H1 (cell line): Measurements from ENCODE around the gene DSTN. TPM values are rescaled to one million over a fixed set of nuclear protein-coding genes. Genes with fewer than 3 reads are reported as not detected.

Source experiments
- CTCF ChIA-PET: fragments of 300-600 bp; sonication (Branson Sonifier 250); formaldehyde crosslinking; loops from one replicate; lab custom pipeline; 2021; ENCODE audit not compliant: partially characterized antibody; lab: Charles Lee
- POLR2A ChIA-PET: fragments of 300-600 bp; sonication (Branson Sonifier 250); formaldehyde crosslinking; loops from one replicate; lab custom pipeline; 2021; ENCODE audit warnings: inconsistent platforms; ENCODE audit not compliant: partially characterized antibody; lab: Charles Lee
- DNase-seq, 2 experiments: peaks; one replicate each; pipeline versions ENCODE4 v3.0.0 to v3.0.0-alpha.2; 2010 to 2022; ENCODE audit warnings: low spot score in 2 of 2, low read depth in 1 of 2, mixed read lengths in 1 of 2
- FAIRE-seq: peaks from 2 replicates; lab custom pipeline; 2011; peaks lifted over from hg19 to GRCh38; lab: Jason Lieb, UNC
- H2AFZ ChIP-seq: 2 replicates; pipeline ENCODE4 v1.8.1; 2012; ENCODE audit warnings: low read length, inconsistent platforms
- H2AK5ac ChIP-seq: 2 replicates; pipeline ENCODE4 v1.6.1; 2013; ENCODE audit warnings: low read depth, low read length
- H2BK120ac ChIP-seq: replicated peaks from 2 replicates; pipeline ENCODE3; 2013; ENCODE audit warnings: low read depth, low read length, inconsistent platforms
- H2BK12ac ChIP-seq: 2 replicates; pipeline ENCODE4 v1.6.1; 2013; ENCODE audit warnings: low read depth, low read length
- H2BK15ac ChIP-seq: 2 replicates; pipeline ENCODE4 v1.6.1; 2013; ENCODE audit warnings: low read length
- H2BK20ac ChIP-seq: 2 replicates; pipeline ENCODE4 v1.6.1; 2013; ENCODE audit warnings: low read length
- H2BK5ac ChIP-seq: 2 replicates; pipeline ENCODE4 v1.6.1; 2013; ENCODE audit warnings: low read depth, low read length
- H3K14ac ChIP-seq: 2 replicates; pipeline ENCODE4 v1.6.1; 2013; ENCODE audit warnings: inconsistent platforms; ENCODE audit not compliant: insufficient read length
- H3K18ac ChIP-seq: 2 replicates; pipeline ENCODE4 v1.6.1; 2013; ENCODE audit warnings: low read length; ENCODE audit errors: extremely low read depth
- H3K23ac ChIP-seq: 2 replicates; pipeline ENCODE4 v1.6.1; 2013; ENCODE audit warnings: inconsistent platforms; ENCODE audit not compliant: insufficient read length
- H3K23me2 ChIP-seq: 2 replicates; pipeline ENCODE4 v1.6.1; 2013; ENCODE audit warnings: low read depth, low read length
- H3K27ac ChIP-seq: 2 replicates; pipeline ENCODE4 v1.6.1; 2011; ENCODE audit warnings: low read depth, low read length, inconsistent platforms
- H3K27me3 ChIP-seq, 4 experiments: replicated peaks in 1 of 4; 1 replicate in 1 of 4; 2 replicates in 3 of 4; pipeline versions ENCODE4 v1.6.1 to v1.8.1; 2011 to 2013; ENCODE audit warnings: low read length in 3 of 4, mild to moderate bottlenecking in 3 of 4, inconsistent platforms in 2 of 4, mixed read lengths in 2 of 4, moderate library complexity in 1 of 4; ENCODE audit not compliant: control insufficient read depth in 3 of 4, insufficient read depth in 3 of 4; ENCODE audit errors: extremely low read depth in 1 of 4
- H3K36me3 ChIP-seq, 4 experiments: 2 replicates each; pipeline versions ENCODE4 v1.6.1 to v1.8.1; 2011 to 2013; ENCODE audit warnings: mild to moderate bottlenecking in 4 of 4, low read length in 3 of 4, moderate library complexity in 2 of 4, control low read depth in 1 of 4, inconsistent platforms in 1 of 4; ENCODE audit not compliant: insufficient read depth in 4 of 4, control insufficient read depth in 2 of 4
- H3K4ac ChIP-seq: replicated peaks from 2 replicates; pipeline ENCODE3; 2013; ENCODE audit warnings: low read length, low read depth, mixed read lengths, inconsistent platforms; ENCODE audit not compliant: insufficient read length
- H3K4me1 ChIP-seq, 4 experiments: replicated peaks in 1 of 4; 1 replicate in 1 of 4; 2 replicates in 3 of 4; pipeline versions ENCODE4 v1.6.1 to v1.8.1; 2011 to 2013; ENCODE audit warnings: low read length in 3 of 4, inconsistent platforms in 2 of 4, mixed read lengths in 1 of 4; ENCODE audit not compliant: insufficient read depth in 4 of 4, control insufficient read depth in 3 of 4
- H3K4me2 ChIP-seq, 2 experiments: 2 replicates each; pipeline versions ENCODE4 v1.6.1 to v1.8.1; 2011 to 2013; ENCODE audit warnings: low read depth in 2 of 2, low read length in 2 of 2, control low read depth in 1 of 2, inconsistent platforms in 1 of 2, mild to moderate bottlenecking in 1 of 2; ENCODE audit not compliant: insufficient read depth in 1 of 2
- H3K4me3 ChIP-seq, 4 experiments: fragments of 200-600, 300-600 bp in 1 of 4; sonication (generic), shearing (Covaris generic), sonication (Bioruptor Twin) in 1 of 4; 2 replicates each; pipeline versions ENCODE4 v1.5.1 to v1.8.1; 2011 to 2016; ENCODE audit warnings: low read length in 4 of 4, low read depth in 3 of 4, control low read depth in 2 of 4, inconsistent platforms in 2 of 4, mild to moderate bottlenecking in 2 of 4, mixed read lengths in 1 of 4, moderate library complexity in 1 of 4; ENCODE audit not compliant: insufficient read depth in 2 of 4; ENCODE audit errors: extremely low read depth in 1 of 4
- H3K56ac ChIP-seq: replicated peaks from 2 replicates; pipeline ENCODE3; 2013; ENCODE audit warnings: low read depth, mild to moderate bottlenecking, mixed read lengths, low read length, inconsistent platforms; ENCODE audit not compliant: insufficient read length
- H3K79me1 ChIP-seq: 2 replicates; pipeline ENCODE4 v1.6.1; 2013; ENCODE audit warnings: low read depth, low read length, control low read depth
- H3K79me2 ChIP-seq, 2 experiments: 2 replicates each; pipeline versions ENCODE4 v1.6.1 to v1.8.1; 2012 to 2013; ENCODE audit warnings: low read length in 2 of 2, mild to moderate bottlenecking in 2 of 2, inconsistent platforms in 1 of 2; ENCODE audit not compliant: insufficient read depth in 2 of 2, control insufficient read depth in 1 of 2
- H3K9ac ChIP-seq, 4 experiments: replicated peaks in 1 of 4; 1 replicate in 1 of 4; 2 replicates in 3 of 4; pipeline versions ENCODE4 v1.6.1 to v1.8.1; 2011 to 2013; ENCODE audit warnings: low read depth in 3 of 4, low read length in 3 of 4, control low read depth in 2 of 4, mild to moderate bottlenecking in 2 of 4, moderate library complexity in 2 of 4, inconsistent platforms in 1 of 4; ENCODE audit errors: extremely low read depth in 1 of 4
- H3K9me3 ChIP-seq, 2 experiments: 2 replicates each; pipeline versions ENCODE4 v1.6.1 to v1.8.1; 2012 to 2013; ENCODE audit warnings: mild to moderate bottlenecking in 2 of 2, moderate library complexity in 2 of 2, control low read depth in 1 of 2, inconsistent platforms in 1 of 2, low read depth in 1 of 2, low read length in 1 of 2, mixed read lengths in 1 of 2; ENCODE audit not compliant: insufficient read depth in 2 of 2
- H4K20me1 ChIP-seq, 2 experiments: replicated peaks in 1 of 2; 2 replicates each; pipeline versions ENCODE3 to v1.8.1; 2011 to 2013; ENCODE audit warnings: inconsistent platforms in 2 of 2, low read length in 2 of 2, mild to moderate bottlenecking in 1 of 2; ENCODE audit not compliant: insufficient read depth in 2 of 2, control insufficient read depth in 1 of 2
- H4K5ac ChIP-seq: 2 replicates; pipeline ENCODE4 v1.6.1; 2013; ENCODE audit warnings: low read length, low read depth, mixed read lengths, inconsistent platforms; ENCODE audit not compliant: insufficient read length
- H4K8ac ChIP-seq: 2 replicates; pipeline ENCODE4 v1.8.0; 2013; ENCODE audit warnings: mild to moderate bottlenecking, moderate library complexity, low read length, inconsistent platforms; ENCODE audit not compliant: insufficient read depth; ENCODE audit errors: extremely low read depth
- H4K91ac ChIP-seq: replicated peaks from 2 replicates; pipeline ENCODE3; 2013; ENCODE audit warnings: low read length, mixed read lengths, inconsistent platforms; ENCODE audit not compliant: insufficient read length
- BCL11A ChIP-seq, 2 experiments: IDR thresholded peaks; one replicate each; pipeline ENCODE4 v1.6.1; 2011; ENCODE audit warnings: low read depth in 2 of 2, low read length in 2 of 2, mild to moderate bottlenecking in 2 of 2
- CHD2 ChIP-seq: IDR thresholded peaks from 2 replicates; pipeline ENCODE4 v1.6.1; 2012; ENCODE audit warnings: low read length, improper control_type of control experiment
- EP300 ChIP-seq, 2 experiments: IDR thresholded peaks; 1 replicate in 1 of 2; 2 replicates in 1 of 2; pipeline ENCODE4 v1.6.1; 2011 to 2012; ENCODE audit warnings: low read depth in 2 of 2, low read length in 2 of 2, mild to moderate bottlenecking in 2 of 2, borderline replicate concordance in 1 of 2, inconsistent platforms in 1 of 2, moderate library complexity in 1 of 2
- HDAC6 ChIP-seq: IDR thresholded peaks from one replicate; pipeline ENCODE4 v1.7.1; 2012; ENCODE audit warnings: low read depth, mild to moderate bottlenecking, inconsistent platforms, low read length, moderate library complexity
- JUND ChIP-seq: IDR thresholded peaks from 2 replicates; pipeline ENCODE4 v1.6.1; 2011; ENCODE audit warnings: mild to moderate bottlenecking, improper control_type of control experiment, low read length
- MAFK ChIP-seq: IDR thresholded peaks from 2 replicates; pipeline ENCODE4 v1.6.1; 2012; ENCODE audit warnings: low read depth, mild to moderate bottlenecking, improper control_type of control experiment, low read length
- NRF1 ChIP-seq: IDR thresholded peaks from 2 replicates; pipeline ENCODE4 v1.6.1; 2011; ENCODE audit warnings: mild to moderate bottlenecking, low read depth, low read length, improper control_type of control experiment
- POLR2AphosphoS5 ChIP-seq: IDR thresholded peaks from 2 replicates; pipeline ENCODE4 v1.6.1; 2011; ENCODE audit warnings: low read depth, low read length
- SAP30 ChIP-seq: fragments of 300-600 bp; sonication (generic); IDR thresholded peaks from 2 replicates; pipeline ENCODE4 v1.7.1; 2012; ENCODE audit warnings: low read length, moderate library complexity, mild to moderate bottlenecking, inconsistent platforms; ENCODE audit not compliant: insufficient read depth, insufficient replicate concordance
- SUZ12 ChIP-seq: fragments of 200-600 bp; sonication (generic); IDR thresholded peaks from 2 replicates; pipeline ENCODE4 v1.6.1; 2012; ENCODE audit warnings: mild to moderate bottlenecking, inconsistent platforms, low read length, moderate library complexity, mixed read lengths
- TAF1 ChIP-seq: IDR thresholded peaks from 2 replicates; pipeline ENCODE4 v1.6.1; 2011; ENCODE audit warnings: mild to moderate bottlenecking, low read depth, low read length
- TBP ChIP-seq: IDR thresholded peaks from 2 replicates; pipeline ENCODE4 v1.6.1; 2011; ENCODE audit warnings: low read depth, low read length, improper control_type of control experiment
- WGBS, 2 experiments: shearing (Covaris generic) in 1 of 2; methylation state at CpG; one replicate each; pipeline versions ENCODE4 v1.1.6 to v1.1.7; 2013 to 2015; ENCODE audit warnings: low lambda C conversion rate in 2 of 2, mixed read lengths in 2 of 2, inconsistent platforms in 1 of 2, low coverage in 1 of 2, missing lambda C conversion rate in 1 of 2; ENCODE audit not compliant: insufficient replicate concordance in 2 of 2, insufficient coverage in 1 of 2, insufficient read length in 1 of 2; ENCODE audit errors: extremely low coverage in 1 of 2, missing lambda C conversion rate in 1 of 2; 5-methylcytosine and 5-hydroxymethylcytosine counted together
- polyA plus RNA-seq, 7 experiments: library from polyadenylated mRNA; depleted of rRNA in 3 of 7; stranded (reverse) in 5 of 7; unstranded in 2 of 7; fragments of >200 nt in 5 of 7; fragments of 200-250 nt in 2 of 7; gene quantifications; 1 replicate in 5 of 7; 2 replicates in 1 of 7; 4 replicates in 1 of 7; pipeline versions ENCODE4 v1.2.1 to v1.2.3, GENCODE V29; 2011 to 2013; ENCODE audit warnings: missing spikeins in 2 of 7, mixed read lengths in 2 of 7
- total RNA-seq: library from RNA; stranded (reverse); fragmentation: NEBNext Ultra II Directional; extraction: Animal tissue kit (Norgen Biotek cat#: 25700); gene quantifications from 2 replicates; pipeline ENCODE4 v1.2.1, GENCODE V29; 2021
- TF ChIP-seq, protein P1 (sequence below): IDR thresholded peaks from 2 replicates; pipeline ENCODE4 v1.6.1; 2012; ENCODE audit warnings: low read length, inconsistent platforms

The DSTN gene
- total and polyA plus RNA-seq, 2 of the 8 experiments (the other 6 are each of a cell fraction or from before 2014, with no cell fraction given): 43.3 to 208 TPM

DNA sequence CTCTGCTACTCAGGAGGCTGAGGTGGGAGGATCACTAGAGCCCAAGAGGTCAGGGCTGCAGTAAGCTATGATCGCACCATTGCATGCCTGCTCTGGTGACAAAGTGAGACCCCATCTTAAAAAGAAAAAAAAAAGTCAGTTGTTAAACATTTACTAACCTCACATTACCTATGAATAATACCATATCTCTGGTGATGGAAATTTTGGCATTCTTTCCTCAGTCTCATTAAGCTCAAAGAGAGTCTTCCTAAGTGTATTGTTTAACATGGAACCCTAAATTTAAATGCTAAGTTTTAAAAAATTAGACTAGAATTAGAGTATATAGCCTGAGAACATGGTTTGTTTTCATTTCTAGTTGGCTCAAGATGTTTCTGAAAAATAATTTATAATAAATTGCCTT, 27.4 kb upstream of the DSTN start:
- Histone ChIP-seq H4K20me1 (no peaks in the 10 kb centered on the region), H3K79me2 (no peaks in the 10 kb centered on the region), H4K91ac (no peak overlapping the region), H2BK5ac (no peak overlapping the region), H3K18ac (no peak overlapping the region), H4K8ac (no peak overlapping the region), H3K23ac (no peak overlapping the region), H3K4me3 (no peak overlapping the region), H3K14ac (no peak overlapping the region), H3K79me1 (no peaks in the 10 kb centered on the region; the same call in 1 of the 2 replicates), H3K9me3 (no peaks in the 10 kb centered on the region), H2BK12ac (no peak overlapping the region), H2BK20ac (no peak overlapping the region), H3K27ac (no peak overlapping the region), H2AK5ac (no peak overlapping the region), H2BK15ac (no peak overlapping the region), H3K4me1 (no peaks in the 10 kb centered on the region; a peak in 2 of 7 replicates), H2AFZ (no peak overlapping the region), H2BK120ac (no peak overlapping the region), H4K5ac (no peak overlapping the region), H3K36me3 (no peaks in the 10 kb centered on the region; a peak in 1 of 8 replicates), H3K56ac (no peak overlapping the region), H3K4me2 (no peak overlapping the region), H3K27me3 (no peaks in the 10 kb centered on the region), H3K9ac (no peak overlapping the region), H3K4ac (no peak overlapping the region), H3K23me2 (no peaks in the 10 kb centered on the region)
- WGBS, 2 experiments: 100% methylated on average over 1 of the region's 1 CpG; no CpG with 5 or more reads in 1 of the 2 experiments
- no peak for DNase-seq
- POLR2A ChIA-PET: interaction anchor here (0.7 to 4.0 kb wide), 2 partner anchors 16 to 28 kb away, joined by 3 to 18 read pairs; partner anchors contain the start of gene DSTN
- no peak for FAIRE-seq
- CTCF ChIA-PET: interaction anchor here (0.6 to 6.4 kb wide), 9 partner anchors 15 to 563 kb away, joined by 3 to 66 read pairs (median 5); no protein-coding TSS in a partner anchor
- TF ChIP-seq TAF1 (no peak), NRF1 (no peak), POLR2AphosphoS5 (no peak), MAFK (no peak), HDAC6 (no peak), SUZ12 (no peak), CHD2 (no peak), TBP (no peak), EP300 (IDR thresholded peaks at IDR 0.05; ENCODE audit: borderline replicate concordance in 1 of 2, low read depth in 2 of 2, low read length in 2 of 2) (no peak), BCL11A (IDR thresholded peaks at IDR 0.05; ENCODE audit: low read depth in 2 of 2, low read length in 2 of 2) (no peak), JUND (no peak), SAP30 (no peak)
- TF ChIP-seq, protein P1, sequence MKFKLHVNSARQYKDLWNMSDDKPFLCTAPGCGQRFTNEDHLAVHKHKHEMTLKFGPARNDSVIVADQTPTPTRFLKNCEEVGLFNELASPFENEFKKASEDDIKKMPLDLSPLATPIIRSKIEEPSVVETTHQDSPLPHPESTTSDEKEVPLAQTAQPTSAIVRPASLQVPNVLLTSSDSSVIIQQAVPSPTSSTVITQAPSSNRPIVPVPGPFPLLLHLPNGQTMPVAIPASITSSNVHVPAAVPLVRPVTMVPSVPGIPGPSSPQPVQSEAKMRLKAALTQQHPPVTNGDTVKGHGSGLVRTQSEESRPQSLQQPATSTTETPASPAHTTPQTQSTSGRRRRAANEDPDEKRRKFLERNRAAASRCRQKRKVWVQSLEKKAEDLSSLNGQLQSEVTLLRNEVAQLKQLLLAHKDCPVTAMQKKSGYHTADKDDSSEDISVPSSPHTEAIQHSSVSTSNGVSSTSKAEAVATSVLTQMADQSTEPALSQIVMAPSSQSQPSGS: no peak
